ENCODE measurements around the gene CDK19.

The CDK19 gene

GRCh38 chr6:110626442-110626841 is 188.8 kb downstream of the CDK19 start:
- no peak for TF ChIP-seq MAX (IDR thresholded peaks at IDR 0.05; ENCODE audit: low read depth, low read length)
- no peak for TF ChIP-seq MYC (IDR thresholded peaks at IDR 0.05; ENCODE audit: low read depth, low read length)
- no peak for TF ChIP-seq POLR2A (IDR thresholded peaks at IDR 0.05; ENCODE audit: extremely low read depth, insufficient read length)
- TF ChIP-seq CTCF (IDR thresholded peaks at IDR 0.05; ENCODE audit: low read depth, low read length): no peak
- DNase-seq (ENCODE audit: low read depth): no peak
- no peak overlapping the region for H3K4me3 ChIP-seq (ENCODE audit: low read depth, low read length)

- H3K4me3 ChIP-seq (ENCODE audit: low read depth, low read length): no peak overlapping the region
- TF ChIP-seq POLR2A (IDR thresholded peaks at IDR 0.05; ENCODE audit: extremely low read depth, insufficient read length): no peak
- TF ChIP-seq MAX (IDR thresholded peaks at IDR 0.05; ENCODE audit: low read depth, low read length): no peak
- TF ChIP-seq MYC (IDR thresholded peaks at IDR 0.05; ENCODE audit: low read depth, low read length): no peak
- TF ChIP-seq CTCF (IDR thresholded peaks at IDR 0.05; ENCODE audit: low read depth, low read length): no peak
- no peak for DNase-seq (ENCODE audit: low read depth)
Measured at GRCh38 chr6:110625883-110626282, 189.4 kb downstream of the CDK19 start.

GRCh38 chr6:110622912-110623578 is 192.2 kb downstream of the CDK19 start:
- TF ChIP-seq MAX (IDR thresholded peaks at IDR 0.05; ENCODE audit: low read depth, low read length): no peak
- TF ChIP-seq MYC (IDR thresholded peaks at IDR 0.05; ENCODE audit: low read depth, low read length): no peak
- TF ChIP-seq POLR2A (IDR thresholded peaks at IDR 0.05; ENCODE audit: extremely low read depth, insufficient read length): no peak
- no peak for TF ChIP-seq CTCF (IDR thresholded peaks at IDR 0.05; ENCODE audit: low read depth, low read length)
- DNase-seq (ENCODE audit: low read depth): no peak
- H3K4me3 ChIP-seq (ENCODE audit: low read depth, low read length): no peak overlapping the region

GRCh38 chr6:110621061-110621460 is 194.2 kb downstream of the CDK19 start:
- TF ChIP-seq CTCF (IDR thresholded peaks at IDR 0.05; ENCODE audit: low read depth, low read length) (no peak), MYC (IDR thresholded peaks at IDR 0.05; ENCODE audit: low read depth, low read length) (no peak), MAX (IDR thresholded peaks at IDR 0.05; ENCODE audit: low read depth, low read length) (no peak), POLR2A (IDR thresholded peaks at IDR 0.05; ENCODE audit: extremely low read depth, insufficient read length) (no peak)
- DNase-seq (ENCODE audit: low read depth): no peak
- no peak overlapping the region for H3K4me3 ChIP-seq (ENCODE audit: low read depth, low read length)

- no peak for TF ChIP-seq MYC (IDR thresholded peaks at IDR 0.05; ENCODE audit: low read depth, low read length)
- H3K4me3 ChIP-seq (ENCODE audit: low read depth, low read length): no peak overlapping the region
- no peak for DNase-seq (ENCODE audit: low read depth)
Measured at GRCh38 chr6:110620065-110620464, 195.2 kb downstream of the CDK19 start.

- no peak for TF ChIP-seq POLR2A (IDR thresholded peaks at IDR 0.05; ENCODE audit: extremely low read depth, insufficient read length)
- no peak for TF ChIP-seq MYC (IDR thresholded peaks at IDR 0.05; ENCODE audit: low read depth, low read length)
- no peak for TF ChIP-seq MAX (IDR thresholded peaks at IDR 0.05; ENCODE audit: low read depth, low read length)
- no peak for TF ChIP-seq CTCF (IDR thresholded peaks at IDR 0.05; ENCODE audit: low read depth, low read length)
- DNase-seq (ENCODE audit: low read depth): no peak
- H3K4me3 ChIP-seq (ENCODE audit: low read depth, low read length): no peak overlapping the region
Measured at GRCh38 chr6:110619275-110619908, 195.9 kb downstream of the CDK19 start.

All from NB4 (cell line).